ENCODE results near the gene DLL1.

GRCh38 chr6:170234419-170234818, 56.5 kb downstream of the DLL1 start:
- TF ChIP-seq CTCF (IDR thresholded peaks at IDR 0.05; ENCODE audit: low read length) = no peak
- TF ChIP-seq EZH2phosphoT487 (IDR thresholded peaks at IDR 0.05; ENCODE audit: low read length) = no peak
- TF ChIP-seq EZH2 (optimal IDR thresholded peaks at IDR 0.05; ENCODE audit: low read depth, low read length) = no peak

Measured in MM.1S (cell line).